HG03066 (cell line): ENCODE data around the gene HSBP1.
A peak's percentile ranks its signal among the peaks of the same experiment; 100 is the strongest.

ENCODE experiments used
- ATAC-seq: cut with Tn5 transposase; IDR thresholded peaks from one replicate; pipeline ENCODE4 v1.9.1; 2021; ENCODE audit warnings: low read depth; ENCODE audit not compliant: unreplicated experiment

The HSBP1 gene

GRCh38 chr16:83807710-83808572 lies at the start of gene HSBP1:
TSS of gene HSBP1 (plus strand) at chr16:83807978. CDS start at chr16:83808077, 99 bp downstream.
- peak; percentile 90 for ATAC-seq

DNA sequence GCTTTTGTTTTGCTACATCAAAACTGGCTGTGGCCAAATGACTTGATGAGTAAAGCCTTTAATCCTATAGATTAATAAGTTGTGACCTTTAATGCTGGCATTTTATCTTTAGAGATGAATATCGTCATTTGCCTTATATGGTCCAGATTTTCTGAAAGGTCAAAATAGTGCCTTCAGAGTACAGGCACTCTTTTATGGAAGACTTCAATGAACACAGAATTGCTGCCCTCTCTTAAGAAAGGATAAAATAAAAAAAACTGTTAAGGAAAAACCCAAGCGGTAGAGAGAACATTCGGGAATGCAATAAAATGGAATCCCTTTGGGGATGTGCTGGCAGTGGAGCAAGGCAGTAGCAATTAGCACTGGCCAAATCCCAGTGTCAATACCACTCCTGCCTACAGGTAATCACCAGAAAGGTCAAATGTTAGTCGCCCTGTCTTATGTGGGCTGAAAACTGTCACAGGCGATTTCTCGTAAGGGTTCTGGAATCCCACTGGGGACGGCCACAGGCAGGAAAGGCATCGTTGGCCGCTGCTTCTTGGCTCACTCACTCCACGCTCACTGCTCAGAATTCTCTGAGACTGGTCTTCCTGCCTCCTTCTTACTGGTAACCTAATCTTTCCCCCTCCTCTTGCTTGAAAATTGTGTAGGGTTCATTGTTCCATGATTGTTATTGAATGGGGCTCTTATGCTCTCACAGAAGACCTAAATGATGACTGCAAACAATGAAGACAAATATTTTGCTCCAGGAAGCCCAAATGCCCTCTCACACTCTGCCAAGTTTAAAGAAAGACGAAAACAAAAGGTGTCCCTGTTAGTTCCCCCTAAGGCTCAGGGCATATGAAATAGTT lies 45.4 kb upstream of the HSBP1 start:
- ATAC-seq, result no peak

- ATAC-seq, result no peak
Observed at GRCh38 chr16:83762992-83763358, 44.8 kb upstream of the HSBP1 start.

- ATAC-seq, result no peak
Observed at GRCh38 chr16:83768986-83769385, 38.8 kb upstream of the HSBP1 start.

- no peak for ATAC-seq
Observed at GRCh38 chr16:83769397-83770008, 38.3 kb upstream of the HSBP1 start.

GRCh38 chr16:83771306-83771942 lies 36.4 kb upstream of the HSBP1 start:
- ATAC-seq, result no peak

DNA sequence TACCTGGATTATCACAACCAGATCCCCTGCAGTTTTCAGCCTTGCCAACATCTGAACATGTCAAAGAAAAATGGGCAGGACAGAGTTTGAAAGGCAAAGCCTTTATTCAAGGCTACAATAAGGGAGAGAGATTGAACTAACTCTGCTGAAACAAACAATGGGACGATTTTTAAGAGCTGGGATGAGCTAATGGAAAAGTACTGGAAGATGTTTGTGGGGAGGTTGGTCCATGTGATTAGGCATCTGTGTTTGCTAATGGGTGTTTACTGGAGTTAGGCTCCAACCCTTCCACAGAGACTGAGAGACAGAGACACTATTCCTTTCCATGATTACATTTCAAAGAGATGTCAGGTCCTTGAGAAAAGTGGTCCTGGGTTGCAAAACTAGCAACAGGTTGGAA lies 35.0 kb upstream of the HSBP1 start:
- ATAC-seq, result no peak

- ATAC-seq, result no peak
Observed at GRCh38 chr16:83774066-83774465, 33.7 kb upstream of the HSBP1 start.

DNA sequence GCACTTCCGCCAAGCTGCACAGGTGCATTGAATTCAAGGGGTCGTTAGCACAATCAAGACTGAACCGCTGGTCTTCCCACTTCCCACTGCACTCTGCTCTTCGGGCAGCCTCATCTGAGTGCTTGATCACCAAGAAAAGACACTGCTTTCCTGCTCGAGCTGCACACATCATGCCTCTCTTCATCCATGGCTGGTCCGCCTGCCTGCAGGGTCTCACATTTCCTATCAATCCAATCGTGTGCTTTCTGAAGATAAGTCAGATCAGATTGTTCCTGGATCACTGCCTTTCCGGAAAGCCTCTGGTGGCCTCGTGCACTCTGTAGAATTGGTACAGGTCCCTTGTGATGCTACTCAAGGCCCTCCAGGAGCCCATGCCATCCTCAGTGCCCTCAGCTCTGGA lies 30.8 kb upstream of the HSBP1 start:
- no peak for ATAC-seq

DNA sequence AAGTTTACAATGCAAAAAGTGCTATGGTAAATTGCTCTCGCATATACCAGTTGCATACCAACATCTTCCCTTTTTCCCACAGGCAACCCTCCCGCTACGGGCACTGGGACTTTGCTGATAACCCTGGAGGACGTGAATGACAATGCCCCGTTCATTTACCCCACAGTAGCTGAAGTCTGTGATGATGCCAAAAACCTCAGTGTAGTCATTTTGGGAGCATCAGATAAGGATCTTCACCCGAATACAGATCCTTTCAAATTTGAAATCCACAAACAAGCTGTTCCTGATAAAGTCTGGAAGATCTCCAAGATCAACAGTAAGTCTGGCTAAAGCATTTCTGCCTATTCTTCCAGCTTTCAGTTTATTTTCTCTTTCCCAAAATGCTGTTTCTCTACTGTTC lies 27.9 kb upstream of the HSBP1 start:
- no peak for ATAC-seq

DNA sequence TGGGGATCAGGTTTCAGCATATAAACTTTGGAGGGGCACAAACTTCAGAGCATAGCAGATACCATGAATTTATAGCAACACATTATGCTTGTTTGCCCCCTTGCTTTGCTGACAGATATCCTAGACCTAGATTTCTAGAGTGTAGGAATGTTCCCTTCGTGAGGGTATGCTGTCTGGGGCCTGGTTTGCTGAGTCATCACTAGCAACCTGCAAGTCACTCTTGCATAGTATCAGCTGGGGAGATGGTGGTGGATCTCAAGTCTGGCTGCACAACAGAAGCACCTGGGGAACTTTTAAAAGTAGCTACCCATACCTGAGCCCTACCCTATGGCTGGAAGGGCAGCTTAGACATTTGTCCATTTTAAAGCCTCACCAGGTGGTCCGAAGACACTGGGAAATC lies 22.3 kb upstream of the HSBP1 start:
- no peak for ATAC-seq

GRCh38 chr16:83789642-83790401 lies 18.0 kb upstream of the HSBP1 start:
- no peak for ATAC-seq

GRCh38 chr16:83791916-83792315 lies 15.9 kb upstream of the HSBP1 start:
- ATAC-seq, result no peak

GRCh38 chr16:83792391-83792790 lies 15.4 kb upstream of the HSBP1 start:
- ATAC-seq, result no peak

DNA sequence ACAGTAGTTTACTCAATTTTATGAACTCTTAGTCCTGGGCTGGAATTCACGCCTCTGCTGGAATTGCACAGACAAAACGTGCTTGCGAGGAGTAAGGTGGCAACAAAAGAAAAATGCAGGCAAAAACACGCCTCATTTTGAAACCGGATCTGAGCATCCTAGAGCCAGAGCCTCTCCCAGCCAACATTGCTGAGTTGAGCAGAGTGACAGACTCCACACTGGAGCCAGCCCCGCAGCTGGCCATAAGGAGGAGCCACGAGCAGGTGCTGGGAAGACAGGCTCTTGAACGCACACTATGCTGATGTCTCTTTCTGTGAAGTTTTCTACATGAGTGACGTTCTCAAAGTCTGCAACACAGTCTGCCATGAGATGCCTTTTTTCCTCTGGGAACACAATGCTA lies 14.6 kb upstream of the HSBP1 start:
- ATAC-seq, result no peak

GRCh38 chr16:83794860-83795554 lies 12.8 kb upstream of the HSBP1 start:
- no peak for ATAC-seq

GRCh38 chr16:83797013-83797412 lies 10.8 kb upstream of the HSBP1 start:
- no peak for ATAC-seq

DNA sequence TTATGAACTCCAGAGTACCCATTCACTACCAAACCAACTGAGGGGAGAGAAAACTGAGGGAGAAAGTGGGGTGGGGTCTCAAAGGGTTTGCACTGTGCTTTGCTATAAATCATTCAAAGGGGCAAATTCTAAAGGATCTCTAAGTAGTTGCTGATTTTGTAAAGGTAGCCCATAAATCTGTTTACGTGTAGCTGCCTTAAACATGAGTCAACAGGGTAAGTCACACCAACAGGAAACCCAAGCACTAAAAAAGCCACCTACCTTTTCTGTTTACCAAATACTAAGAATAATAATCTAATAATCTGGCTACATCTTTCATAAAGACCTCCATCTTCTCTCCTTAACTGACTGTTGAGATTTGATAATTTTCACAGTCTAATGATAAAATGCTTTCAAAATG lies 8.4 kb upstream of the HSBP1 start:
- no peak for ATAC-seq

DNA sequence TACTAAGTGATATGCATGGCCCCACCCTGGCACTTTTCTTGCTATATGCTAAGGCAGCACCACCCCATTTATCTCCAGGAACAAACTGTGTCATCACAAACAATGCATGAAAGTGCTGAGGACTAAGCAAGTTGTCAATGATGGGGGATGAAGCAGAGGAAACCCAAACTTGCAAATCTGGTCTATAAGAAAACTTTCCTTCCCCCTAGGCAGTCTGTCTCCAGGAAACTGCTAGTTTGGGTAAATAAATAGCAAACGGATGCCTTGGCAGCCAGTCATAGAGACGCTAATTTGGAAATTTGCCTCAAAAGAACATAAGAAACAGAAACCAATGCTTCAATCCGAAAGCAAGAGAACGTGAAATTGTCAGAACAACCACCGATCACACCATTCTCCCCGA lies 5.6 kb upstream of the HSBP1 start:
- ATAC-seq, result peak; percentile 78
